Endothelial cell of umbilical vein (primary cell): ENCODE results near the gene CTNNA2. TPM values are rescaled to one million over a fixed set of nuclear protein-coding genes. Genes with fewer than 3 reads are reported as not detected.

Source experiments
- BruUV-seq: library from RNA; stranded (reverse); fragments of 400-500 nt; replicated peaks from 2 replicates; lab custom pipeline; 2021; lab: Mats Ljungman, UMichigan
- CTCF ChIA-PET: fragments of 300-600, 350-600 bp; sonication (Branson Sonifier 250); formaldehyde crosslinking; loops from one replicate; lab custom pipeline; 2021; ENCODE audit warnings: antibody characterized with exemption, inconsistent platforms; lab: Charles Lee
- POLR2A ChIA-PET: fragments of 300-600, 350-600 bp; sonication (Branson Sonifier 250); formaldehyde crosslinking; loops from one replicate; lab custom pipeline; 2021; ENCODE audit warnings: antibody characterized with exemption, inconsistent platforms; lab: Charles Lee
- DNase-seq: peaks from one replicate; pipeline ENCODE4 v3.0.0-alpha.2; 2011; ENCODE audit warnings: low read depth, low spot score
- FAIRE-seq: peaks from 2 replicates; lab custom pipeline; 2011; peaks lifted over from hg19 to GRCh38; lab: Jason Lieb, UNC
- H2AFZ ChIP-seq: 2 replicates; pipeline ENCODE4 v1.6.0; 2012; ENCODE audit warnings: low read depth, low read length, control low read depth, inconsistent platforms
- H3K27ac ChIP-seq: 2 replicates; pipeline ENCODE4 v1.5.1; 2011; ENCODE audit warnings: low read depth, mild to moderate bottlenecking, control low read depth, low read length, moderate library complexity; ENCODE audit not compliant: insufficient read depth
- H3K27me3 ChIP-seq, 2 experiments: 2 replicates each; pipeline versions ENCODE4 v1.6.0 to v1.6.1; 2011; ENCODE audit warnings: low read length in 2 of 2, mixed read lengths in 1 of 2; ENCODE audit not compliant: control insufficient read depth in 2 of 2, insufficient read depth in 2 of 2
- H3K36me3 ChIP-seq, 2 experiments: 2 replicates in 1 of 2; 3 replicates in 1 of 2; pipeline ENCODE4 v1.5.1; 2011; ENCODE audit warnings: low read length in 2 of 2, mild to moderate bottlenecking in 1 of 2, moderate library complexity in 1 of 2; ENCODE audit not compliant: control insufficient read depth in 2 of 2, insufficient read depth in 2 of 2; ENCODE audit errors: extremely low read depth in 1 of 2
- H3K4me1 ChIP-seq: 3 replicates; pipeline ENCODE4 v1.5.1; 2011; ENCODE audit warnings: mild to moderate bottlenecking, low read length; ENCODE audit not compliant: control insufficient read depth, insufficient read depth; ENCODE audit errors: extremely low read depth
- H3K4me2 ChIP-seq: 2 replicates; pipeline ENCODE4 v1.6.1; 2011; ENCODE audit warnings: low read length, control low read depth, mixed read lengths; ENCODE audit not compliant: insufficient read depth
- H3K4me3 ChIP-seq, 3 experiments: fragments of 200-600 bp in 1 of 3; sonication (generic), shearing (Covaris generic) in 1 of 3; replicated peaks in 1 of 3; 2 replicates each; pipeline ENCODE4 v1.5.1; 2011 to 2016; ENCODE audit warnings: control low read depth in 3 of 3, low read length in 3 of 3, mild to moderate bottlenecking in 2 of 3, inconsistent platforms in 1 of 3, low read depth in 1 of 3, moderate library complexity in 1 of 3; ENCODE audit not compliant: insufficient read depth in 1 of 3
- H3K79me2 ChIP-seq: 2 replicates; pipeline ENCODE4 v1.6.0; 2012; ENCODE audit warnings: low read length, inconsistent platforms; ENCODE audit not compliant: control insufficient read depth, insufficient read depth
- H3K9ac ChIP-seq: replicated peaks from 2 replicates; pipeline ENCODE3; 2011; ENCODE audit warnings: low read length, control low read depth; ENCODE audit not compliant: insufficient read depth; ENCODE audit errors: extremely low read depth
- H3K9me1 ChIP-seq: replicated peaks from 3 replicates; pipeline ENCODE4 v1.6.0; 2011; ENCODE audit warnings: mild to moderate bottlenecking, low read length; ENCODE audit not compliant: control insufficient read depth, insufficient read depth; ENCODE audit errors: extremely low read depth
- H3K9me3 ChIP-seq: replicated peaks from 2 replicates; pipeline ENCODE4 v1.5.1; 2012; ENCODE audit warnings: low read length, inconsistent platforms; ENCODE audit not compliant: control insufficient read depth, insufficient read depth
- H4K20me1 ChIP-seq: replicated peaks from 2 replicates; pipeline ENCODE3; 2011; ENCODE audit warnings: mild to moderate bottlenecking, low read length; ENCODE audit not compliant: control insufficient read depth, insufficient read depth; ENCODE audit errors: extremely low read depth
- CTCF ChIP-seq, 2 donors: IDR thresholded peaks; 1 replicate in 1 of 2; 2 replicates in 1 of 2; pipeline ENCODE4 v1.5.1; 2011; ENCODE audit warnings: low read length in 2 of 2, mild to moderate bottlenecking in 2 of 2, moderate library complexity in 2 of 2, control low read depth in 1 of 2, inconsistent platforms in 1 of 2, low read depth in 1 of 2; ENCODE audit not compliant: insufficient read depth in 1 of 2; ENCODE audit errors: extremely low read depth in 1 of 2
- EZH2 ChIP-seq: IDR thresholded peaks from 2 replicates; pipeline ENCODE4 v1.6.1; 2012; ENCODE audit warnings: borderline replicate concordance, low read depth, mild to moderate bottlenecking, moderate library complexity, low read length, inconsistent platforms; ENCODE audit not compliant: severe bottlenecking
- FOS ChIP-seq: IDR thresholded peaks from 2 replicates; pipeline ENCODE4 v1.6.1; 2011; ENCODE audit warnings: mild to moderate bottlenecking, low read length, moderate library complexity, borderline replicate concordance; ENCODE audit not compliant: insufficient read depth
- GATA2 ChIP-seq: IDR thresholded peaks from 2 replicates; pipeline ENCODE4 v1.7.0; 2011; ENCODE audit warnings: low read depth, mild to moderate bottlenecking, moderate library complexity, mixed read lengths, low read length; ENCODE audit not compliant: insufficient read length, insufficient read depth
- JUN ChIP-seq: IDR thresholded peaks from 2 replicates; pipeline ENCODE4 v1.6.1; 2011; ENCODE audit warnings: borderline replicate concordance, low read depth; ENCODE audit not compliant: insufficient read length, insufficient read depth
- MAX ChIP-seq: IDR thresholded peaks from 2 replicates; pipeline ENCODE4 v1.6.1; 2011; ENCODE audit not compliant: insufficient read depth, insufficient read length
- MYC ChIP-seq: IDR thresholded peaks from one replicate; pipeline ENCODE4 v1.6.1; 2011; ENCODE audit warnings: mild to moderate bottlenecking, low read depth, low read length
- POLR2A ChIP-seq: IDR thresholded peaks from 2 replicates; pipeline ENCODE4 v1.6.1; 2012; ENCODE audit warnings: low read depth, mild to moderate bottlenecking, control low read depth, low read length
- POLR2AphosphoS5 ChIP-seq: IDR thresholded peaks from 2 replicates; pipeline ENCODE4 v1.6.1; 2012; ENCODE audit warnings: low read depth, mild to moderate bottlenecking, control low read depth, low read length, moderate library complexity; ENCODE audit not compliant: insufficient read depth
- dilution Hi-C: fragments of 300-500 bp; cut with MboI; formaldehyde crosslinking; loops from one replicate; pipeline ENCODE4 v1.15.0; 2019; ENCODE audit warnings: low sequenced_read_pairs; ENCODE audit not compliant: extremely low pct_ligation_motif_present
- intact Hi-C: fragments of 100-400 bp; cut with micrococcal nuclease; formaldehyde crosslinking; loops from one replicate; pipeline ENCODE4 v1.10.0; 2022
- polyA plus RNA-seq, 4 experiments: library from polyadenylated mRNA; depleted of rRNA in 3 of 4; stranded (reverse) in 3 of 4; unstranded in 1 of 4; fragments of >200 nt; gene quantifications; 2 replicates each; pipeline versions ENCODE4 v1.2.1 to v1.2.3, GENCODE V29; 2011 to 2012; ENCODE audit warnings: missing spikeins in 1 of 4
- total RNA-seq: library from RNA; stranded (reverse); gene quantifications from 2 replicates; pipeline ENCODE4 v1.2.3, GENCODE V29; 2021

CTNNA2 gene
- total and polyA plus RNA-seq, 2 donors (not counting 3 experiments of a cell fraction or from before 2014, with no cell fraction given) = not detected

- Histone ChIP-seq H3K9me3 (peaks cover 3% of the 10 kb centered on the region), H3K9me1 (no peaks in the 10 kb centered on the region), H3K27me3 (no peaks in the 10 kb centered on the region), H3K4me3 (no peak overlapping the region), H3K4me2 (no peak overlapping the region), H3K79me2 (no peaks in the 10 kb centered on the region), H4K20me1 (no peaks in the 10 kb centered on the region), H3K4me1 (no peaks in the 10 kb centered on the region), H3K9ac (no peak overlapping the region), H3K36me3 (no peaks in the 10 kb centered on the region), H2AFZ (no peak overlapping the region), H3K27ac (no peak overlapping the region)
- DNase-seq (no peak), FAIRE-seq (no peak)
- intact Hi-C loops = no loop called here
- ChIA-PET POLR2A (no interaction called here), CTCF (no interaction called here)
- TF ChIP-seq MAX = no peak
- TF ChIP-seq JUN = no peak
- TF ChIP-seq EZH2 = no peak
- dilution Hi-C loops = no loop called here
- no TSS peak for BruUV-seq
Measured at GRCh38 chr2:79670198-79670597, 157.3 kb downstream of the CTNNA2 start.

GRCh38 chr2:79686884-79687283 is 174.0 kb downstream of the CTNNA2 start:
- intact Hi-C loops (no loop called here), dilution Hi-C loops (no loop called here)
- ChIA-PET POLR2A (no interaction called here), CTCF (no interaction called here)
- Histone ChIP-seq H3K27ac (no peak overlapping the region), H3K9me3 (peaks cover 6% of the 10 kb centered on the region), H4K20me1 (no peaks in the 10 kb centered on the region), H3K36me3 (no peaks in the 10 kb centered on the region), H3K4me3 (no peak overlapping the region), H3K79me2 (no peaks in the 10 kb centered on the region), H3K9ac (no peak overlapping the region), H3K9me1 (no peaks in the 10 kb centered on the region), H2AFZ (no peak overlapping the region), H3K27me3 (no peaks in the 10 kb centered on the region), H3K4me2 (no peak overlapping the region), H3K4me1 (no peaks in the 10 kb centered on the region)
- TF ChIP-seq POLR2AphosphoS5 (no peak), JUN (no peak), MYC (no peak), GATA2 (no peak), CTCF (IDR thresholded peaks at IDR 0.05; ENCODE audit: extremely low read depth in 1 of 2, insufficient read depth in 1 of 2, low read depth in 1 of 2, low read length in 2 of 2) (no peak), EZH2 (no peak), MAX (no peak), POLR2A (no peak), FOS (no peak)
- FAIRE-seq (no peak), DNase-seq (no peak)
- BruUV-seq = no TSS peak
